ENCODE measurements around the gene PARD3B.

DNA sequence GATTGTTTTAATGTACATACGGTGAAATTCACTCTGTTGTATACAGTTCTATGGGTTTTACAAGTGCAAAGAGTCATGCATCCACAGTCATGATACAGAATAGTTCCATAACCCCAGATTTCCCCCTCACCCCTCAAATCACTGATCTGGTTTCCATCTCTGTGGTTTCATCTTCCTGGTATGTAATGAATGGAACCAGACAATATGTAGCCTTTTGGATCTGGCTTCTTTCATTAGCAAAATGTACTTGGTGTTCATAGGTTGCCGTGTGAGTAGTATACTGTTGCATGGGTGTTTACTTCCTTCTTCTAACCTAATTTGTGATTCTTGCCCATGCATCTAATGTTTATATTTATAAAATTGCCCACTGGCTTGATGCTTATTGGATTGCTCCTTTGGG is 838.3 kb downstream of the PARD3B start:
- TF ChIP-seq, protein P1, sequence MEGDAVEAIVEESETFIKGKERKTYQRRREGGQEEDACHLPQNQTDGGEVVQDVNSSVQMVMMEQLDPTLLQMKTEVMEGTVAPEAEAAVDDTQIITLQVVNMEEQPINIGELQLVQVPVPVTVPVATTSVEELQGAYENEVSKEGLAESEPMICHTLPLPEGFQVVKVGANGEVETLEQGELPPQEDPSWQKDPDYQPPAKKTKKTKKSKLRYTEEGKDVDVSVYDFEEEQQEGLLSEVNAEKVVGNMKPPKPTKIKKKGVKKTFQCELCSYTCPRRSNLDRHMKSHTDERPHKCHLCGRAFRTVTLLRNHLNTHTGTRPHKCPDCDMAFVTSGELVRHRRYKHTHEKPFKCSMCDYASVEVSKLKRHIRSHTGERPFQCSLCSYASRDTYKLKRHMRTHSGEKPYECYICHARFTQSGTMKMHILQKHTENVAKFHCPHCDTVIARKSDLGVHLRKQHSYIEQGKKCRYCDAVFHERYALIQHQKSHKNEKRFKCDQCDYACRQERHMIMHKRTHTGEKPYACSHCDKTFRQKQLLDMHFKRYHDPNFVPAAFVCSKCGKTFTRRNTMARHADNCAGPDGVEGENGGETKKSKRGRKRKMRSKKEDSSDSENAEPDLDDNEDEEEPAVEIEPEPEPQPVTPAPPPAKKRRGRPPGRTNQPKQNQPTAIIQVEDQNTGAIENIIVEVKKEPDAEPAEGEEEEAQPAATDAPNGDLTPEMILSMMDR (IDR thresholded peaks at IDR 0.05) = no peak
- no peak for TF ChIP-seq POLR2AphosphoS5 (IDR thresholded peaks at IDR 0.05; ENCODE audit: insufficient read depth in 1 of 2, low read depth in 1 of 2)
